Activated CD8-positive, alpha-beta T cell treated with anti-CD3 and anti-CD28 coated beads, Interleukin-2, amount 10 ng/mL, durations not matched to agents 7 days and 5 days (primary cell): ENCODE data around the gene DFFA. TPM values are rescaled to one million over a fixed set of nuclear protein-coding genes. Genes with fewer than 3 reads are reported as not detected.
A peak's percentile ranks its signal among the peaks of the same experiment; 100 is the strongest.
"Not testable (repeated sequence)": the region's sequence is repeated elsewhere in the genome, so short reads cannot be mapped to it uniquely, and the experiment has no call there.

Source experiments
- ATAC-seq: fragments of 150-1000 bp; cut with Tn5 transposase; one replicate; pipeline ENCODE4 v1.10.0; 2021; ENCODE audit warnings: moderate library complexity
- CTCF ChIA-PET: fragments of 350-600 bp; sonication (Branson Sonifier 250); formaldehyde crosslinking; loops from one replicate; lab custom pipeline; 2021; ENCODE audit warnings: antibody characterized with exemption; lab: Charles Lee
- POLR2A ChIA-PET: fragments of 350-600 bp; sonication (Branson Sonifier 250); formaldehyde crosslinking; loops from one replicate; lab custom pipeline; 2021; ENCODE audit warnings: antibody characterized with exemption; lab: Charles Lee
- DNase-seq: peaks from one replicate; pipeline ENCODE4 v3.0.0-alpha.2; 2020
- H3K27ac Mint-ChIP-seq: one replicate; pipeline ENCODE4 v1.8.0; 2021; ENCODE audit warnings: mild to moderate bottlenecking, mixed read lengths
- H3K27me3 Mint-ChIP-seq: one replicate; pipeline ENCODE4 v1.8.0; 2021; ENCODE audit warnings: low read depth, mixed read lengths
- H3K36me3 Mint-ChIP-seq: one replicate; pipeline ENCODE4 v1.8.0; 2021; ENCODE audit warnings: low read depth, mixed read lengths
- H3K4me1 Mint-ChIP-seq: one replicate; pipeline ENCODE4 v1.8.0; 2021; ENCODE audit warnings: low read depth, mixed read lengths
- H3K4me3 Mint-ChIP-seq: one replicate; pipeline ENCODE4 v1.8.0; 2021; ENCODE audit warnings: mild to moderate bottlenecking, mixed read lengths
- H3K9me3 Mint-ChIP-seq: one replicate; pipeline ENCODE4 v1.8.0; 2022; ENCODE audit warnings: mixed read lengths; ENCODE audit not compliant: insufficient read depth
- total RNA-seq, 2 experiments: library from RNA; stranded (reverse); gene quantifications; one replicate each; pipeline ENCODE4 v1.2.3, GENCODE V29; 2021

The DFFA gene
- total RNA-seq, 2 experiments from 2014 or later, result 38.7 to 39.5 TPM

DNA sequence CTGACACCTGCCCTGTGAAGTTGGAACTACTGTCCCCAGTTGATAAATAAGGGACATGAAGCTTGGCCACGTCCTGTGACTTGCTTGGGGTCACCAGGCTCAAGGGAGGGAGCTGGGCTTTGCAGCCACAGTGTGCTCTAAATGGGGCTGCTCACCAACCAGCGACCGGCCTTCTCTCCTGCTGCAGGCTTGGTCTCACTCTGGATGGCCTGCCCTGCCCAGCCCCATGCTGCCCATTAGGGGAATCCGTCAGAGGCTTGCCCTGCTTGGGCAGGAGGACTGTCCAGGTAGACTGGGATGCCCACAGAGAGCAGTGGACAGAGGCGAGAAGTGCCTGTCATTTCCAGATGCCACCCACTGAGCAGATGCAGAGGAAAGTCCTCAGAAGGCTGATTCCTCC, 43.3 kb downstream of the DFFA start:
- Mint-ChIP-seq H3K27ac (no peak overlapping the region), H3K4me3 (peak overlapping the region; percentile 93), H3K9me3 (no peaks in the 10 kb centered on the region), H3K4me1 (peaks cover 27% of the 10 kb centered on the region), H3K27me3 (no peaks in the 10 kb centered on the region), H3K36me3 (no peaks in the 10 kb centered on the region)
- no peak for DNase-seq
- no peak for ATAC-seq
- ChIA-PET CTCF (interaction anchor here (0.9 to 4.0 kb wide), 16 partner anchors 11 to 486 kb away, joined by 3 to 127 read pairs (median 14); partner anchors contain the start of genes KIF1B, LZIC, NMNAT1 and PGD), POLR2A (interaction anchor here (1.0 kb wide), 1 partner anchor 65 kb away, joined by 3 read pairs; no protein-coding TSS in a partner anchor)

DNA sequence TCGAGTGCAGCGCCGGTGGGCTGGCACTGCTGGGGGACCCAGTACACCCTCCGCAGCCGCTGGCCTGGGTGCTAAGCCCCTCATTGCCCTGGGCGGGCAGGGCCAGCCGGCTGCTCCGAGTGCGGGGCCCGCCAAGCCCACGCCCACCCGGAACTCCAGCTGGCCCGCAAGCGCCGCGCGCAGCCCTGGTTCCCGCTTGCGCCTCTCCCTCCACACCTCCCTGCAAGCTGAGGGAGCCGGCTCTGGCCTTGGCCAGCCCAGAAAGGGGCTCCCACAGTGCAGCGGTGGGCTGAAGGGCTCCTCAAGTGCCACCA, 45.8 kb downstream of the DFFA start:
- DNase-seq, H3K27ac Mint-ChIP-seq, H3K27me3 Mint-ChIP-seq, H3K4me3 Mint-ChIP-seq, ATAC-seq, H3K36me3 Mint-ChIP-seq, POLR2A ChIA-PET, H3K9me3 Mint-ChIP-seq: not testable (repeated sequence)
- peaks cover 22% of the 10 kb centered on the region for H3K4me1 Mint-ChIP-seq
- CTCF ChIA-PET, result interaction anchor here (0.9 to 1.0 kb wide), 2 partner anchors 8 to 216 kb away, joined by 5 read pairs; partner anchors contain the start of gene KIF1B

DNA sequence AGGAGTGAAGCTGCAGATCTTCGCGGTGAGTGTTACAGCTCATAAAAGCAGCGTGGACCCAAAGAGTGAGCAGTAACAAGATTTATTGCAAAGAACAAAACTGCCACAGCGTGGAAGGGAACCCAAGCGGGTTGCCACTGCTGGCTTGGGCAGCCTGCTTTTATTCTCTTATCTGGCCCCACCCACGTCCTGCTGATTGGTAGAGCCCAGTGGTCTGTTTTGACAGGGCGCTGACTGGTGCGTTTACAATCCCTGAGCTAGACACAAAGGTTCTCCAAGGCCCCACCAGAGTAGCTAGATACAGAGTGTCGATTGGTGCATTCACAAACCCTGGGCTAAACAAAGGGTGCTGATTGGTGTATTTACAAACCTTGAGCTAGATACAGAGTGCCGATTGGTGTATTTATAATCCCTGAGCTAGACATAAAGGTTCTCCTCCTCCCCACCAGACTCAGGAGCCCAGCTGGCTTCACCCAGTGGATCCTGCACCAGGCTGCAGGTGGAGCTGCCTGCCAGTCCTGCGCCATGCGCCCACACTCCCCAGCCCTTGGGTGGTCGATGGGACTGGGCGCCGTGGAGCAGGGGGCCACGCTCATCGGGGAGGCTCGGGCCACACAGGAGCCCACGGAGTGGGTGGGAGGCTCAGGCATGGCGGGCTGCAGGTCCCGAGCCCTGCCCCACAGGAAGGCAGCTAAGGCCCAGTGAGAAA, 46.3 kb downstream of the DFFA start:
- H3K27ac Mint-ChIP-seq, H3K9me3 Mint-ChIP-seq, H3K4me3 Mint-ChIP-seq, DNase-seq, H3K27me3 Mint-ChIP-seq, POLR2A ChIA-PET, ATAC-seq, H3K36me3 Mint-ChIP-seq: not testable (repeated sequence)
- CTCF ChIA-PET, result interaction anchor here (0.6 to 1.0 kb wide), 3 partner anchors 9 to 216 kb away, joined by 3 to 5 read pairs (median 5); partner anchors contain the start of gene KIF1B
- H3K4me1 Mint-ChIP-seq, result peaks cover 17% of the 10 kb centered on the region

DNA sequence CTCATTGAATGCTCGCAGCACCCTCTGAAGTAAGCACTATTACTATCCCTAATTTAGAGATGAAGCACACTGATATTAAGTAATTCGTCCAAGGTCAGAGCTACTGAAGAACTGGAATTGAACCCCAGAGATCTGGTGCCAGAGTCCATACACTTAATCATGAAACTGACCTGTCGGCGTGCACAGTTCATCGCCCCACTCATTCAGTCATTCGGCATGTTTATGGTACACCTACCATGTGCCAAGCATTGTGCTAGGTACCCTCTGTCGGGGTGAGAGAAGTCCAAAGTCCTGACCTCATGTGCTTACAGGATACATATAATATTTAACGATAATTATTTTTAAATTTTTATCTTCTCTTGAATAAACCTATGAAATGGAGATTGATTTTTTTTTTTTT, 47.7 kb downstream of the DFFA start:
- DNase-seq (no peak), ATAC-seq (no peak)
- CTCF ChIA-PET, result interaction anchor here (1.2 to 1.5 kb wide), 2 partner anchors 24 to 43 kb away, joined by 3 read pairs; no protein-coding TSS in a partner anchor
- H3K4me1 Mint-ChIP-seq, result peaks cover 6% of the 10 kb centered on the region
- no peaks in the 10 kb centered on the region for H3K27me3 Mint-ChIP-seq
- no peaks in the 10 kb centered on the region for H3K9me3 Mint-ChIP-seq
- H3K27ac Mint-ChIP-seq, result no peak overlapping the region
- H3K4me3 Mint-ChIP-seq, result no peak overlapping the region
- POLR2A ChIA-PET, result no interaction called here
- peaks cover 10% of the 10 kb centered on the region for H3K36me3 Mint-ChIP-seq

DNA sequence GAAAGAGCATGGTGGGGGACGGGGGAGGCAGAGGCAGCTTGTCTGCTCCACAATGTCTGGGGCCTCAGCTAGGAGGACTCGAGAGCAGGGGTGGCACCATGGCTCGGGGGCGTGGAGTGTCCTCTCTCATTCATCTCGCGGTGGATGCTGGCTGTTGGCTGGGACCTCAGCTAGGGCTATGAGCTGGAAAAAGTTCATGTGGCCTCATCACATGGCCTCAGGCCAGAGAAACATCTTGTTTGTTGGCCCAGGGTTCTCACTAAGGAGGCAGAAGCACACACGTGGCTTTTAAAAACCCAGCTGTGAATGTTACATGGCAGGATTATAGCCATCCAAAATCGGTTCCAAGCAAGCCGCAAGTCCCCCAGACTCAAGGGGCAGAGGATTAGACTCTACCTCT, 48.3 kb downstream of the DFFA start:
- Mint-ChIP-seq H3K27ac (no peak overlapping the region), H3K27me3 (no peaks in the 10 kb centered on the region), H3K4me3 (no peak overlapping the region), H3K36me3 (peaks cover 15% of the 10 kb centered on the region), H3K4me1 (peaks cover 4% of the 10 kb centered on the region), H3K9me3 (no peaks in the 10 kb centered on the region)
- no peak for DNase-seq
- CTCF ChIA-PET, result interaction anchor here (1.1 to 1.5 kb wide), 3 partner anchors 23 to 71 kb away, joined by 3 to 6 read pairs (median 3); no protein-coding TSS in a partner anchor
- POLR2A ChIA-PET, result no interaction called here
- no peak for ATAC-seq

DNA sequence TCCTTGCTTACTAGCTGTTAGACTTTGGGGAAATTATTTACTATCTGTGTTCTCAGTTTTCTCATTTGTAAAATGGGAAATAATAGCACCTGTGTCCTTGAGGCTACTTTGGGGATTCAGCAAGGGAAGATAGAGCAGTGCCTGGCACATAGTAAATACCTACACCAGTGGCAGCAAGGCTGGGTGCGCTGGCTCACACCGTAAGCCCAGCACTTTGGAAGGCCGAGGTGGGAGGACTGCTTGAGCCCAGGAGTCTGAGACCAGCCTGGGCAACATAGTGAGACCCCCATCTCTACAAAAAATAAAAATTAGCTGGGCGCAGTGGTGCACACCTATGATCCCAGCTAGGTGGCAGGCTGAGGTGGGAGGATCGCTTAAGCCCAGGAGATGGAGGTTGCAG, 50.7 kb downstream of the DFFA start:
- no peak overlapping the region for H3K27ac Mint-ChIP-seq
- no peaks in the 10 kb centered on the region for H3K27me3 Mint-ChIP-seq
- no peak overlapping the region for H3K4me3 Mint-ChIP-seq
- no peaks in the 10 kb centered on the region for H3K9me3 Mint-ChIP-seq
- POLR2A ChIA-PET, result no interaction called here
- no peak for DNase-seq
- CTCF ChIA-PET, result no interaction called here
- no peak for ATAC-seq
- no peaks in the 10 kb centered on the region for H3K4me1 Mint-ChIP-seq
- peaks cover 33% of the 10 kb centered on the region for H3K36me3 Mint-ChIP-seq

DNA sequence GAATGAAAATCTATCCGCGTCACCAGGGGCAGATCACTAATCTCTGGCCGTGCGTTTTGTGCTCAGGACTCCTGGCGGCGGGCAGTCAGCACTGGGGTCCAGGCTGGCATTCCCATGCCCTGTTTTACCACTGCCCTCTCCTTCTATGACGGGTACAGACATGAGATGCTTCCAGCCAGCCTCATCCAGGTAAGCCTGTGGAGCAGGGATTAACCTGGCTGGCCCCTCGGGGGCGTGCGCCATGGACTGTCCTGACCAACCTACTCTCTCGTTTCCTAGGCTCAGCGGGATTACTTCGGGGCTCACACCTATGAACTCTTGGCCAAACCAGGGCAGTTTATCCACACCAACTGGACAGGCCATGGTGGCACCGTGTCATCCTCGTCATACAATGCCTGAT, 53.0 kb downstream of the DFFA start:
- ChIA-PET CTCF (no interaction called here), POLR2A (no interaction called here)
- peaks cover 13% of the 10 kb centered on the region for H3K4me1 Mint-ChIP-seq
- no peaks in the 10 kb centered on the region for H3K27me3 Mint-ChIP-seq
- no peak overlapping the region for H3K4me3 Mint-ChIP-seq
- H3K27ac Mint-ChIP-seq, result no peak overlapping the region
- no peaks in the 10 kb centered on the region for H3K9me3 Mint-ChIP-seq
- DNase-seq, result no peak
- ATAC-seq, result no peak
- peaks cover 48% of the 10 kb centered on the region for H3K36me3 Mint-ChIP-seq

DNA sequence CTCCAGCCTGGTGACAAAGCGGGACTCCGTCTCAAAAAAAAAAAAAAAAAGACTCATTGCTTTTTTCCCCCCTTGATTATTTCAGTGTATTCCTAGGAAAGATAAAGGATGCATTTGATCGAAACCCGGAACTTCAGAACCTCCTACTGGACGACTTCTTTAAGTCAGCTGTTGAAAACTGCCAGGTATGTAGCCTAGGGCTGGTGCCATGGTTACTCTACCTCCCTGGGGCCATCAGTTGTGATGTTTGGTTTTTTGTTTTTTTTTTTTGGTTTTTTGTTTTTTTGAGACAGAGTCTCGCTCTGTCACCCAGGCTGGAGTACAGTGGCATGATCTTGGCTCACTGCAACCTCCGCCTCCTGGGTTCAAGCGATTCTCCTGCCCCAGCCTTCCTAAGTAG, 53.6 kb downstream of the DFFA start:
- H3K27ac Mint-ChIP-seq, DNase-seq, H3K9me3 Mint-ChIP-seq, POLR2A ChIA-PET, ATAC-seq, H3K4me3 Mint-ChIP-seq, H3K27me3 Mint-ChIP-seq: not testable (repeated sequence)
- CTCF ChIA-PET, result interaction anchor here (1.1 kb wide), 1 partner anchor 10 kb away, joined by 3 read pairs; no protein-coding TSS in a partner anchor
- peaks cover 50% of the 10 kb centered on the region for H3K36me3 Mint-ChIP-seq
- H3K4me1 Mint-ChIP-seq, result peaks cover 14% of the 10 kb centered on the region

DNA sequence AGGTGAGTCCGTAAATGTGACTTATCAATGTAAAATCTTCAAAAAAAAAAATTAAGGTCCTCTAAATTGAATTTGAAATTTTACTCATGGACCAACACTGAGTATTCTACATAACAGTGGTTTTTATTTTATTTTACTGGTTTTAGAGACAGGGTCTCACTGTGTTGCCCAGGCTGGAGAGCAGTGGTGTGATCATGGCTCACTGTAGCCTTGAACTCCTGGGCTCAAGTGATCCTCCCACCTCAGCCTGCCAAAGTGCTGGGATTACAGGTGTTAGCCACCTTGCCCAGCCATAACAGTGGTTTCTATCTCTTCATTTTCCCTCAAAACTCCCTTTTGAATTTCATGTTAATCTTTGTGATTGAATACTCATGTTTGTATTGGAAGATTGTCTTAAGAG, 56.4 kb downstream of the DFFA start:
- H3K27me3 Mint-ChIP-seq, POLR2A ChIA-PET, H3K4me3 Mint-ChIP-seq, ATAC-seq, DNase-seq, H3K9me3 Mint-ChIP-seq: not testable (repeated sequence)
- H3K4me1 Mint-ChIP-seq, result peaks cover 14% of the 10 kb centered on the region
- peaks cover 74% of the 10 kb centered on the region for H3K36me3 Mint-ChIP-seq
- peak overlapping the region; percentile 22 for H3K27ac Mint-ChIP-seq
- CTCF ChIA-PET, result interaction anchor here (0.8 to 2.8 kb wide), 5 partner anchors 13 to 206 kb away, joined by 3 to 17 read pairs (median 7); partner anchors contain the start of genes CENPS and KIF1B

DNA sequence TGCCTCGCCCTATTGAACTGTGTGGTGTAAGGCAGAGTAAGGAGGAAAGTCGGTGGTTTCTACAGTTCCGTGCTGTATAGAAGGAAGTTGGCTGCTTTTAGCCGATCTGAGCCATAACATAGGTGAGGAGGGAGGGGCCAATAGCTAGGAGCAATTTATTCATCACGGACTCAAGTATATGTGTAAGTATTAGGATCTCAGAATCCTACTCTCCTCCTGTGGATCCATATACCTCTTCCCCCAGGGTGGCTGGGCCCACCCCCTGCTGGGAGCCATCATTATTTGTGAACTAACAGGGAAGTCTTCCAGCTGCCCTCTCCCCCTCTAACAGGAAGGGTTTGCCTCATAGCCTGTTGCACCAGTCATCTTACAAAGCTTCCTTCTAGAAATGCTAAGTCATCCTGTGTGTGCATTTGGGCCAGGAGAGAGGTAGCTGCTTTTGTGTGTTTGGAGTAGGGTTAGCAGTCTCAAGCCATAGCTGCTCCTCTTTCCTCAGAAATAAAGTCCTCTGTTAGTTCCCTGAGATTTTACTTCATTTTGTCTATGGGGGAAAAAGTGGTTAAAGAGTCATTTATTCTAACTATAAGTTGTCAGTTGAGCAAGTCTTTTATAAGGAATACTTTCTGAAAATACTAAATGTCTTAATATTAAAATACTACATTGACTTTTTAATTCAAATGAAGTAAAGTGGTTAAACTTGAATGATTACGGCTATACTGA, 57.0 kb downstream of the DFFA start:
- Mint-ChIP-seq H3K4me1 (peaks cover 14% of the 10 kb centered on the region), H3K27ac (peak overlapping the region; percentile 89), H3K36me3 (peaks cover 74% of the 10 kb centered on the region), H3K27me3 (no peaks in the 10 kb centered on the region), H3K4me3 (peak overlapping the region; percentile 44), H3K9me3 (no peaks in the 10 kb centered on the region)
- DNase-seq (no peak), ATAC-seq (peak; percentile 80)
- ChIA-PET POLR2A (interaction anchor here (0.7 kb wide), 1 partner anchor 15 kb away, joined by 3 read pairs; the partner anchor contains the start of gene CENPS), CTCF (interaction anchor here (0.5 to 2.8 kb wide), 5 partner anchors 14 to 464 kb away, joined by 3 to 17 read pairs (median 7); partner anchors contain the start of genes CENPS and KIF1B)

DNA sequence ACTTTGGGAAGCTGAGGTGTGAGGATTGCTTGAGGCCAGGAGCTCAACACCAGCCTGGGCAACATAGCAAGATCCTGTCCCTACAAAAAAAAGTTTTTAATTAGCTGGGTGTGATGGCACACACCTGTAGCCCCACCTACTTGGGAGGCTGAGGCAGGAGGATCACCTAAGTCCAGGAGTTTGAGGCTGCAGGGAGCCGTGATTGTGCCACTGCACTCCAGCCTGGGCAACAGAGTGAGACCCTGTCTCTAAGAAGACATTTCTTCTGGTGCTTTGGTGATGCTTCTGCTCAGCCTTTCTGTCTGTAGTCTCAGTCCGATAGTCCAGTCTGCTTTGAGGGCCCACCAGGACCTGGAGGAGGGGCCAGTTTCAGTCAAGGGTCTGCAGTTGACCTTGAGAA, 65.1 kb downstream of the DFFA start:
- POLR2A ChIA-PET, result no interaction called here
- Mint-ChIP-seq H3K4me3 (no peak overlapping the region), H3K27ac (no peak overlapping the region), H3K27me3 (no peaks in the 10 kb centered on the region), H3K9me3 (no peaks in the 10 kb centered on the region), H3K36me3 (peaks cover 56% of the 10 kb centered on the region), H3K4me1 (peaks cover 3% of the 10 kb centered on the region)
- DNase-seq, result no peak
- ATAC-seq, result no peak
- CTCF ChIA-PET, result no interaction called here
